Eye (tissue), 1 donor: ENCODE measurements around the gene FXYD6.
"Not testable (repeated sequence)": the region's sequence is repeated elsewhere in the genome, so short reads cannot be mapped to it uniquely, and the experiment has no call there.

Experiments used
- DNase-seq: peaks from one replicate; pipeline ENCODE4 v3.0.0-alpha.2; 2015

FXYD6 gene, protein sequence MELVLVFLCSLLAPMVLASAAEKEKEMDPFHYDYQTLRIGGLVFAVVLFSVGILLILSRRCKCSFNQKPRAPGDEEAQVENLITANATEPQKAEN

DNA sequence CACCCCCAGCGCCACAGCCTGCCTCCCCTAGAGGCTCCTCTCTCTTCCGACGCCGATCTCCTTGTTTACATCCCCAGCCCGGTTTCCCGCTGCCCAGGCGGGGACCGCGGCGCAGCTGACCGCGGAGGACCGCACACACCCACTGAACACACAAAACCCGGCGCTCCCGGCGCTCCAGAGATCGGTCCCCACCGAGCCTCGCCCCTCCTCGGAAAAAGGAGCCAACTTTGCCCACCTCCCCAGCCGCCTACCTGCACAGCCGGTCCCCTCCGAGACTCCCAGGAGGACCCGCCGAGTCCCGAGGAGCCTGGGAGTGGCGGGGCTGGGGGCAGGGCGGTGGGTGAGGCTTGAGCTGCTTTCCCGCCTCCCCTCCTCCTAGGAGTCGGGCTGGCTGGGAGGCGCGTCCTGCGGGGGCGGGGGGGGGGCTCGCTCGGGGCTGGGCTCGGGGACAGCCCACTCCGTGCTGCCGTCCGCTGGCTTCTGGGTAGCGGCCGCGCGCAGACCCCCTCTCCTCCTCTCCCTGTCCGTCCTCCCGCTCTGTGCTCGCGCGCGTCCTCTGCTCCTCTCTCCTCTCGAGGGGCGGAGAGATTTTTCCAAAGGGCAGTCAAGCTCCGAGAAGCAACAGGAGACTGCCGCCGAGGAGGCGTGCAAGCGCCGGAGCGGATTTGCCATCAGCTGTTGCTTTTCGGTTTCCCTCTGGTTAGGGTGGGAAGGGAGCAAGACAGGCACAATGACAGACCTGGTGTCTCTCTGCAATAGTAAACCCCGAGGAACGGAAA is at the start of gene FXYD6:
TSS of gene FXYD6 (minus strand) at position 318 of the 779 bp plus-strand sequence. CDS start 33,882 bp downstream, outside the sequence.
- peak; percentile 95 for DNase-seq

DNA sequence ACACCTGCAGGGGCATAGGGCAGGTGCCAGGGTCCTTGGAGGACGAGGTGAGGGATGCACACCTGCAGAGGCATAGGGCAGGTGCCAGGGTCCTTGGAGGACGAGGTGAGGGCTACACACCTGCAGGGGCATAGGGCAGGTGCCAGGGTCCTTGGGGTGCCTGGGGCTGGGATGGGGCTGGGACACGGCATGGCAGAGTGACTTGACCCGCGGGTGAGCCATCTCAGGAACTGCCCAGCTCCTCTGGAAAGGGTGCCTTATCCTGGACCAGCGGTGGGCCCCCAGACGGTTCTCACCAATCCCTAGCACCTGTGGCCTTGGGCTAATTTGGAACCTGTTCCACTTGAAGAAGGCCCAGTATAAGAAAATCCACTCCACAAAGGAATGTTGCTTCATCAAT is 49.7 kb upstream of the FXYD6 start:
- DNase-seq: not testable (repeated sequence)

DNA sequence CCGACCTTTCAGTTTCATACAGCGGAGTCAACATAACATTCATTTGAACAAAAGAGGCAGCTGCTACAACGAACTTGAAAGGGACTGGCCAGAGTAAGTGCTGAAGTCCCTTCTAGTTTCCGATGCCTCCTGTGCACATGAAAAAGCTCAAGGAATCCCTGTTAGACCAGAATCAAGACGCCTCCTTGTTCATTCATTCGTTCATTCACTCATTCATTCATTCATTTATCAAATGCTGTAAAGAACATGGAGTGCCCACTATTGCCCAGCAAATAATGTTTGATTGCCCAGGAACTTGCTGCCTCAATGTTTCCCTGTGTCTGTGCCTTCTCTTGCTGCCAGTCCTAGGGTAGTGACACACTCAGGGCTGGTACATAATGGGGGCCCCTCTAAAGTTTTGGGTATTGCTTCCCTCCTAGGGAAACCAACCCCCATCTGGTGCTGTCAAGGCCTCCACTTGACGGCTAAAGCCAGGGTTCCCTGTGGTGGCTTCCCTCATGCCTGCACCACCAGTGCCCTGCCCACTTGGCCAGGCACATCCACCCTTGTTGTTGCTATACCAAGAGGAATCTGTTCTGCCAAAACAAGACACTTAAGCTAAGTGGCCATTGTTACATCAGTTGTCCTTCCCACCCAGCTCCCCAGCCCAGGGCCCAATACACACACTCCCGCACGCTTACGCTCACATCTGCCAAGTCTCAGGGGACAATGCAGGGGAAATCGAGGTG is 48.9 kb upstream of the FXYD6 start:
- no peak for DNase-seq

DNA sequence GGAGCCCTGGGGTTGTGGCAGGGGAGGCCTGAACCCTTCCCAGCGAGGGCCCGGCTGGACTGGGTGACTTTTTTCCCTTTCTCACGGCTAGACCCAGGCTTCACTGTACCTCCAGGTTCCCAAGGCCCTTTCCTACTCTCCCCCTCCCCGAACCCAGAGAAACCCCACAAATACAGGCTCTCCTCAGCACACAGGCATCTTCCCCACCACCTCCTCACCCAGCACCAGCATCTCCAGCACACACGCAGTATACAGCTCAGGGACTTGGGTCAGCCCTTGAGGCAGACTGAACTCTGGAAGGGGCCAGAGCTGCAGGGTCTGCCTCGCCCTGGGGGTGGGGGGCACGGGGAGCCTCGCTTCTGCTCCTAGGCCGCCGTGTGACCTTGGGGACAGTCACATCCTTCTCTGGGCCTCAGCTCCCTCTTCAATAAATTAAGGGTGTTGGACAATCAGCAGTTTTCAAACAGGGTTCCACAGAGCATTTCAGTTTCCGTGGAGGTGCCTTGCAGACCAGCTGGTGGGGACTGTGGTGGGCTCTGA is 48.2 kb upstream of the FXYD6 start:
- DNase-seq: no peak

DNA sequence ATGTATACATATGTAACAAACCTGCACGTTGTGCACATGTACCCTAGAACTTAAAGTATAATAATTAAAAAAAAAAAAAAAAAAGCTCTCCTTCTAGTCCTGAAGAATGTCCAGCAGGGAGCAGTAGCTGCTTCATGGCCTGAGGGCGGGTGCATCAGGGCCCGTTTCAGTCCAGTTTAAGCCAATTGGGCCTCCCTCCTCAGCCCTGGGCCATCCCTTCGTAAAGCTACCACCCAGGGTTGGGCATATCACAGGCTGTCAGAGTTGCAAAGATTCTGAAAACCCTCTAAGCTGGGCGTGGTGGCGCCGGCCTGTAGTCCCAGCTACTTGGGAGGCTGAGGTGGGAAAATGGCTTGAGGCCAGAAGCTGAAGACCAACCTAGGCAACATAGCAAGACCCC is 47.3 kb upstream of the FXYD6 start:
- DNase-seq: no peak

DNA sequence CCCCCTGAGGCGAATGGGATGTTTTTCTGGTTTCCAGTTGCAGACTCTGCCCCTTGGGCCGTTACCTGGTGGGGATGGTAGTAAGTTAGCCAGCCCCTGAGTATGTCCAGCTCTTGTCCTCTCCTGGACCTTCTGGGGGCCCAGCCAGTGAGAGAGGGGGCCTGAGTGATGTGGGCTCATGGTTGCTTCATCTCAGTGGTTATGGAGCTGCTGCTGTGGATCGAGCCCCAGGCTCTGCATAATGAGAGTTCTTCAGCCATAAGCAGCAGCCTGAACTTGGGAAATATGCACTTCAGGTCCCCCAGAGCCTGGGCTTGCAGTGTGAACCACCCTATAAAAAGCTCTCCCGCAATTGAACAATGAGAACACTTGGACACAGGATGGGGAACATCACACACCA is 46.8 kb upstream of the FXYD6 start:
- DNase-seq: no peak

DNA sequence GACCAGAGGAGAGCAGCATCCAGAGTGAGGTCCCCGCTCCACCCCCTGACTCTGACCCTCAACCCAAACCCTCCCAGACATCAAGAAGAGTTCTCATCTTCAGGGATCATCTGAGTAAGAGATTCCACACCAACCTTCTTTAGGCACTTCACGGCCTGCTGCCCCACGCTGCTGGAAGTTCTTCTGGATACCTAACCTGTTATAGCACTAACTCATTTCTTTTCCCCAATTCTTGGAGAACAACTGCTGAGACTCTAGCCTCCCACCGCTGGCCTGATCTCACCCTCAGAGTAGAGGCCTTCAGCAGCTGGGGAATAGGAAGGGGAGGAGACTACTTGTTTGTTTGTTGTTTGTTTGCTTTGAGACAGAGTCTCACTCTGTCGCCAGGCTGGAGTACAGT is 45.4 kb upstream of the FXYD6 start:
- no peak for DNase-seq

DNA sequence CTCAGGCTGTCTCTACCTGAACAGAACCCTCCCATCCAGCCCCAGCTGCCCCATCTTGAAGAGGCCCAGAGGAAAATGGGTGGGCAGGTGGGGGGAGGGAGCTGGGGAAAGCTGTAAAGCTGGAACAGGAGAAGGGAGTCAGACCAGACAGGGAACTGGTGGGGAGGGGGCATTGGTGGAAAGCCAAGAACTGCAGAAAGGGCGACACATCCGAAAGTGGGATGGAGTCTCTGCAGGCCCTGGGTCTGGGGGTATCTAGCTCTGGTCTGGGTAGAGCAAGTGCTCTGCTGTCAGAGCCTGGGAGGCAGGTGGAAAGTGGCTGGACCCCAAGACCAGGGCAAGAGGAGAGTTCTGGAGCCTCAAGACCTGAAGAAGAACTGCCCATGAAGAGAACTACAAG is 45.0 kb upstream of the FXYD6 start:
- DNase-seq: no peak

DNA sequence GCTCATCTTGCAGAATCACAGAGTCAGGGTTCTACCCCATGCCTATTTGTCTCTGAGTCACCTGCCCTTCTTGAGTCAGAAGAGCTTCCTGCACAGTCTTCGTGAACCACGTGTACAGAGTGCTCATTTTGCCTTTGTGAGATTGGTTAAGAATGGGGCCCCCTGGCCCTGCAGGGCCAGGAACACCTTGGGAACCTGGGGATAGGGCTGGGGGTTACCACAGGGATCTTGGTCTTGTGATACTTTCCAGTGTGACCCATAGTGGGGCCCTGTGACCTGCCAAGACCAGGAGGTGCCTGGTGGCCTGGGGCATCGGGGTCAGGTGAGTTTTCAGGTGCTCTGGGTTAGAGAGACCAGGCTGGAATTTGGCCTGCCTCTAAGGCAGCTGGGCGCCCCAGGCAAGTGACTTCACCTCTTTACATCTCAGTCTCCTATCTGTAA is 43.3 kb upstream of the FXYD6 start:
- DNase-seq: no peak

DNA sequence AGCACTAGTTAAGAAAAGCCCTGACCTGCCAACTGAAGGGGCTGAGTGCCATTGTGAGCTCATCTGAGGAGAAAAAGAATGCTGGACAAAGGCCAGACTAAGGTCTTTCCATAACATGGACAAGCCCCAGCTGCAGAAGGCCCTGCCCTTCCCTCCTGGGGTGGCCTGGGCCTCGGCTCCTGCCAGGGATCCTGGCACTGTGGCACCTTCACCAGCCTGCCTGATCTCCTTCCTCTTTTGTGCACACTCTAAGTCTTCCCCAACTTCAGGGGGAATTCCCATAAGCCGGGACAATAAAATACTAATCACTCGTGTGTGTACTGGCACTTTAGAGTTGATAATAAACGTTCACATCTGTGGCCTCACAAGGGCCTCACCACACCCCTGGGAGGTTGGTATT is 42.9 kb upstream of the FXYD6 start:
- DNase-seq: no peak

DNA sequence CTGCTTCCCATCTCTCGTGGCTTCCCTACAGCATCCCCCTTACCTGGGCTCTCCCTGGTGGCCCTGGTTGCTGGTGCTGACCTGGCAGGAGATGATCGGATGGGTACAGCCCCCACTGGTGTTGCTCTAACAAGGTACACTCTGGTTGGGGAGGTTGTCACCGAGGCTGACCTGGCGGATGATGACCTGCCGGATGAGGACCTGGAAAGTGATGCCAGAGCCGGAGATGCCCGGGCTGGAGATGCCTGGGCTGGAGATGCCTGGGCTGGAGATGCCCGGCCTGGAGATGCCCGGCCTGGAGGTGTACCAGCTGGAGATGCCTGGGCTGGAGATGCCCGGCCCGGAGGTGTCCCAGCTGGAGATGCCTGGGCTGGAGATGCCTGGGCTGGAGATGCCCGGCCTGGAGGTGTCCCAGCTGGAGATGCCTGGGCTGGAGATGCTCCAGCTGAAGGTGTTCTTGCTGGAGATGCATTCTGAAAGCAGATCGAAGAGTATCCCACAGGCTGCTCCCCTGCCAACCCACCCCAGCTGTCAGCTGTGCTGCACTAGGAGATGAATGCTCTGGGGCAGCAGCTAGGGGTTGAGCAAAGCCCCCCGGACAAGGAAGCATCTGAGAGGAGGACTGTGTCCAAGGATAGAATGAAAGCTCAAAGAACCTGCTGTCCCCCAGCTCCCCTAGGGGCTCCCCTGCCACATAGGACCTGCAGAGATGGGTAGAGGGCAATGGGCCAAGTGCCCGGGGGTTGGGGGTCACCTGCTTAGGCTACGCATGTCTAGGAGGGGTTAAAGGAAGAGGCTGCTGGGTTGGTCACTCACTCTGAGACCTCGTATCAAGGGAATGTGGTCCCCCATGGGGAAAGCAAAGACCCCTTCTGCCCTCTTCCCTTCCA is 42.2 kb upstream of the FXYD6 start:
- DNase-seq: no peak

DNA sequence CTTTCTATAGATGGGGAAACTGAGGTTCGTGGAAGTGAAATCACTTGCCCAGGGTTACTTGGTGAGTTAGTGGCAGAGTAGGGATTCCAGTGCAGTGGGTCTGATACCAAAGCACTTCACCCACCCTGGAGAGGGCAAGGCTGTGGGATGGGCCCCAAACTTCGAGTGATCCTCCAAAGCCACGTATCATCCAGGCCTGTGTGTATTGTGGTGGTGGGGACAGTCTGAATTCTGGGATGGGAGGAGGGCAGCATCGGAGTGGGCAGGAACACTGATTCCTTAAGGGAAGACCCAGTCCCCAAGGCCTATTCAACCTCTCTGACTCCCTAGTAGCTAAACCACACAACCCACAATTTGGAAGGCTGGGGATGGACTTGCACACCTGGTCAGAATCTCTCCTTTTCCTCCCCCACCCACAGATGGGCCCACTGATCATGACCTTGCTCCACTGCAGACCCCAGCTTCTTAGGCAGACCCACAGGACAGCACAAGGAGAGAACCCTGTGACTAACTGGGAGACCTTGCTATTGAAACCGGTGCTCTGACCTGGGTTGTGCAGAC is 41.2 kb upstream of the FXYD6 start:
- DNase-seq: no peak

DNA sequence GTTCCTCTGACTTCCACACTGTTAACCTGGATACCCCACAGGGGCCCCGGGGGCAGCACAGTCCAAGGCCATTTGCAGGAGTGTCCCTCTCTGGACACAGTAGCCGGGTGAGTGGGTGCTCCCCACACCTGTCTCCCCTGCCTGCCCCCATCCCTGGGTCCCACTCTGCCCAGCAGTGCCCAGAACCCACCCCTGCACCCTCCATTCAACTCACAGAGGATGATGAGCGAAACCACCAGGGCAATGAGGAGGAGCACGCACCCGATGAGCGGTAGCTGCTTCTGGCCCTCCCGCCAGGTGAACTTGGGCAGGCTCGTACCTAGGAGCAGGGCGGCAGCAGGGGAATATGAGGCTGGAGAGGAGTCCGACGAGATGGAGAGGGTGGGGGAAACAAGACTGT is 40.5 kb upstream of the FXYD6 start:
- no peak for DNase-seq

DNA sequence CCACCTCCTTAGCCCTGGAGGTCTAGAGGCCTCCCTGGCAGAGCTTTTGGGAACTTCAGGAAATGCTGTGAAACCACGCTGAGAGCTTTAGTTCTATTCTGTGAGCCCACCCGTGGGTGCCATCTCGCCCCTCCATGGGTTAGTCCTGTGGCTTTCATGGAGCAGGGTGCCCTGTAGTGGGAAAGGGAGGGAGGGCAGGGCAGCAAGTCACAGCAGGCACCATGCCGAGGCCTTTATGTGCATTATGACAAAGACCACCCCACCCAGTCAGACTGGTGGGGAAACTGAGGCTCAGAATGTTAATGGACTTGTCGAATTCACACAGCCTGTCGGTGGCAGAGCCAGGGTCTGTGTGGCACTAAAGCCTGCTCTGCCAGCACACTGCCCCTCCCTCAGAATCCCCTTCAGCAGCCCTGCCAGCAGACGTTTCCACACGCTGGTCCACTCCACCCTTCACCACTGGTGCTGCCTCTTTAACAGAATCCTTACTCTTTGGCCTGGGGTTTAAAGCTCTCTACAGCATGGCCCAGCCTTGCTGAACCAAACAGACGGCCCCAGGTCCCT is 39.3 kb upstream of the FXYD6 start:
- DNase-seq: no peak

DNA sequence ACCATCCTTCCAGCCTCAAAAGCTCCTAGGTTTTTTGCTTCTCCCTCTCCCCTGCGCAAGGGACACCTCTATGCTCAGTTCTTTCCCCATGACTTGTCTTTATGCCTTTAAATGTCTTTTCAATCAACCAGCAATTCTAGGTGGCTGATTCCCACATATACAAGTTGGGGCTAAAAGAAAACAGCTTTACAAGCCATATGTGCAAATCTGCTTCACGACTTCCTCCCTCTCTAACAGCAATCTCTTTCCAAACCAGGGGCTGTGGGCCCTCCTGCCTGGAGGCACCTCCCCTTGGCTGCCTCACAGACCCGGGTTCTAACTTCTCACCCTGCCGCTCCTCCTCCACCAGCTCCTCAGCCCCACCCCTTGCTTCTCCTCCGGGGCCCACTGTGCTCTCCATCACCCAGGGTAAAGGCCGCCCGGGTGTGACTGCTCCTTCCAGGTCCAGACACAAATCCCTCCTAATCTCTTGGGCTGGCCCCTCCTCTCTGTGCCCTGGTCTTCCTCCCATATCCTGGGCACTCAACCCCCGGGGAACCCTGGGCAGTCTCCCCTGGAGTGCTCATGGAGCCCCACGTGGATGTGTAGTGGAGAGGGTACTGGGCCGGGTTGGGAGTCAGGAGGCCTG is 38.6 kb upstream of the FXYD6 start:
- no peak for DNase-seq

DNA sequence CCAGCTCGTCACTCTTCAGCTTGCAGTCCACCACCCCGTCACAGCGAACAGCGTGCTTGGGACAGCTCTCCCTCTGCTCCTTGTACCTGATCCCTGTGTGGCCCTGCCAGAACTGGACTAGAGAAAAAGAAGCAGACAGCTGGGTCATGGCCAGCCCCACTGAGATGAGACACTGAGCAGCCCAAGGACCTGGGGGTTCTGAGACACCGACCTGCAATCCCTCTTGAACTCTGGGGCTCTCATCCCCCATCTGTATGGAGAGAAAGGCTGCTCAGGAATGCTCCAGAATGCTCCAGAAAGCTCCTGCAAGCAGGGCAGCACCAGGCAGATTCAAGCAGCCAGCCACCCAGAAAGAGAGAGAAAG is 37.9 kb upstream of the FXYD6 start:
- DNase-seq: no peak

DNA sequence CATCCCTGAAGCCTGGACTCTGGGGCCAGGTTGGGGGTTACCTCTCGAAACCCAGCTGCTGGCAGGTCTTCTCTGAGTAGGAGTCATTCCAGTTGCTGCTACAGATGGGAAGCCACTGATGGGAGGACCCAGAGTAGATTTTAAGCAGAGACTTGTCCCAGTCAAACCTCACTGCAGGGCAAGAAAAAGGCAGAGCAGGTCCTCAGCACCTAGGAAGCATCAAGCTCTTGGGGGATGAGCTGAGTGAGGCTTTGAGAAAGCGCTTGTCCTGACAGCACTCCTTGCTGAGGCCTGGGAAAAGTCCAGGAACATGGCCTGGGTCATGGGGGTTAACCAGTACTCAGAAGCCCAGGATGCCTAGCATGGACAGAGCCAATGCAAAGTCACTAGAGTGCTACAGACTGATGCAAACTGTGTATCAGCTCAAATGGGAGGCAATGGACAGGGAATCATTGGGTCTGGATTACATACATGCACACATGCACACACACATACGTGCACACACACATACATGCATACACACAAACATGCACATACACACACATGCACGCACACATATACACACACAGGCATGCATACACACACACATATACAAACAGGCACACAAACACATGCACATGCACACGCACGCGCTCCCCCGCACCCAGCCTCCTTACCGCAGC is 37.4 kb upstream of the FXYD6 start:
- no peak for DNase-seq

DNA sequence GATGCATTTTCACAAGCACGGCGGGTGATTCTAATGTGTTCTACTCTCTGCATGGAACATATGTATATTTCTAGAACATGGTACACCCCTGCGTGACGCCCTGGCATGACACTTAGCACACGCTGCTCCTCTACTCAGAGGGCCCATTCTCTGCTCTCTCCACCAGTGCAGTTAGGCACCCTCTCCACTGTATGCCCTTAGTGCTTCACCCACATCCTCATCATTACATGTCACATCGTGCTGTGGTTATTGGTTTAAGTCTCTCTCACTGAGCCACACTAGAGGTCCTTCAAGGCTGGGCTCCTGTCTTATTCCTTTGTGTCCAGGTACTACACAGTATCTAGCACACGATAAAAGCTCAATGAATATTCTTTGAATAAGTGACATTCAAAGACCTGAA is 36.0 kb upstream of the FXYD6 start:
- no peak for DNase-seq

DNA sequence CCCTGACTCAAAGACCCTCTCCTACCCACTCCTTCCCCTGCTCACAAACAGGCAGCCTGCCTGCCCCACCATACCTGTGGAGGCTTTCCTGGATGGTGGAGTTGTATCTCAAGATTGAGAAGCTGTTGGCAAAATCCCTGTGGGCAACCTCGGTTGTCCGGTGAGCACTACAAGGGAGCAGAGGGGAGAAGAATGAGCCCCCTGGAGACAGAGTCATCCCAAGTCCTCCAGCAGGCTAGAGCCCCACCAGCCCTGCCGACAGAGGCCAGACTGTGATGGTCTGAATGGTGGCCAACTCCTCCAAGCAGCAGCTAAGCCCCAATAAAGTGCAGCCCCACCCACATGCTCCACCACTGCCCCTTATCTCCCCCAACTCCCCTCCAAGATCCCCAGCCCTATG is 35.2 kb upstream of the FXYD6 start:
- no peak for DNase-seq

DNA sequence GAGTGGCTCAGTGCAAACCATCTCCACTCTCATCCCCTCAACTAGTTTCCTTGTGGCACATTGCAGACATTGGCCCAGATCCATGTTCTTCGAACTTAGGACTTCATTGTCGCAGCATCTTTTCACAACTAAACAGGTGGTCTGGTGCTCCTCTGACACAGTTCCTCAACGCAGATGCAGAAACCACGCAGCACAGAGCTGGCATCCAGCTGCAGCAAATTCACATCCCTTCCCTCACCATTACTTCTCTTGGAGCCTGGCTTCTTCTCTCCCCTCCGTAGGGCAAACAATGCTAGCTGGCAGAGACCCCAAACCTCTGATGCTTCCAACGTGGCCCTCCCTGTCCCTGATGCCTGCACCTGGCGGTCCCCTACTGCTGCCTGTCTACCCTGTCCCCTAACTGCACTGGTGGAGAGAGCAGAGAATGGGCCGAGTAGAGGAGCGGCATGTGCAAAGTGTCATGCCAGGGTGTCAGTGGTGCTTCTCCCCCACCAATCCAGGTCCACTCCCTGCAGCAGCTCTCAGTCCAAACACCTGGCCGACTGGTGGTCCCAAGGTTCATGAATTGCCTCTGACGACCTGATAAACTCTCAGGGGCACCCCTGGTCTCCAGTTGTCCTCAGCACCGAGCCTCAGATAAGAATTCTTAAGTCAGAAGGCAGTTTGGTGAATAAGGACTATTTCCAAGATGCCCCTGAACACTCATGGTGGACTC is 34.6 kb upstream of the FXYD6 start:
- no peak for DNase-seq

DNA sequence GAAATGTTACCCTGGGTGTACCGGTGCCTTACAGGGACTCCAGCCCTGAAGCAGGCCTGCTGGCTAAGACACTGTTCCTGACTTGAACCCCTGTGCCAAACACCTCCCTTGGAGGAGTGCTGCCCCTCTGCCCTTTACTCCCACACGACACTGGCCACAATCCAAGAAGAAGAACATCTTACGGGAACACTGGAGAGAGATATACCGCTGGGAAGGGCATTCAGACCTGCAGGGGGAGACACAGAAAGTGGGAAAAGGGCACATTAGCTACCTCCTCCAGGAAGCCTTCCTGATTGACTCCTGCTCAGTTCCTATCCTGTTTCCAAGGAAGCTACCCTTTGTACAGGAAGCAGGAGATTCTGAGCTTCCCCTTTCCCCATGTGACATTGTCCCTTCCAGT is 34.1 kb upstream of the FXYD6 start:
- DNase-seq: no peak
